ENCODE results near the gene UBASH3A. TPM values are rescaled to one million over a fixed set of nuclear protein-coding genes. Genes with fewer than 3 reads are reported as not detected.

The UBASH3A gene
- total and polyA plus RNA-seq, 4 donors = 0.58 to 0.88 (median 0.67) TPM

DNA sequence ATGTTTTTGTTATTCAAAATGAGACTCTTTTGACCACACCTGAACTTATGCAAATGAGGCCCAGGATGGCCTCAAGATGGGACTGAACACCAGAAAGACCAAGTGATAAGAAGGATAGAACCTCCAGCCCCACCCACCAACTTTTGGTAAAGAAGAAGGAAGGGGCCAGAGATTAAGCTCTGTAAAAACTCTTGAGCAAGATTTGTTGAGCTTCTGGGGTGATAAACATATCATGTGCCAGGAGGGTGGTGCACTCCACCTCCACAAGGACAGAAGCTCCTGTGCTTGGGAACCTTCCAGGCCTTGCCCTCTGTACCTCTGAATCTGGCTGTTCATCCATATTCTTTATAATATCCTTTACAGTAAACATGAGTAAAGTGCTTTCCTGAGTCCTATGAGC, 87.0 kb downstream of the UBASH3A start:
- Histone ChIP-seq H3K9me3 (ENCODE audit: control insufficient read depth in 4 of 4, insufficient read depth in 3 of 4, low read length in 3 of 4) (no peaks in the 10 kb centered on the region), H3K9ac (ENCODE audit: insufficient read depth in 1 of 2, low read length in 2 of 2) (no peak overlapping the region), H3K27me3 (ENCODE audit: control insufficient read depth in 3 of 3, insufficient read depth in 3 of 3, low read length in 2 of 3) (no peaks in the 10 kb centered on the region), H3K36me3 (ENCODE audit: control insufficient read depth in 4 of 4, insufficient read depth in 4 of 4, low read length in 4 of 4) (no peaks in the 10 kb centered on the region), H3K4me3 (no peak overlapping the region), H3K4me1 (ENCODE audit: control insufficient read depth in 5 of 5, insufficient read depth in 5 of 5, low read length in 5 of 5) (peaks cover 0 to 6% (median 0%) of the 10 kb centered on the region in 5 donors), H3K27ac (ENCODE audit: low read depth in 1 of 2, low read length in 1 of 2) (no peak overlapping the region)
- ATAC-seq (ENCODE audit: insufficient read depth, low FRiP score) (no peak), DNase-seq (no peak)
- TF ChIP-seq, protein P1, sequence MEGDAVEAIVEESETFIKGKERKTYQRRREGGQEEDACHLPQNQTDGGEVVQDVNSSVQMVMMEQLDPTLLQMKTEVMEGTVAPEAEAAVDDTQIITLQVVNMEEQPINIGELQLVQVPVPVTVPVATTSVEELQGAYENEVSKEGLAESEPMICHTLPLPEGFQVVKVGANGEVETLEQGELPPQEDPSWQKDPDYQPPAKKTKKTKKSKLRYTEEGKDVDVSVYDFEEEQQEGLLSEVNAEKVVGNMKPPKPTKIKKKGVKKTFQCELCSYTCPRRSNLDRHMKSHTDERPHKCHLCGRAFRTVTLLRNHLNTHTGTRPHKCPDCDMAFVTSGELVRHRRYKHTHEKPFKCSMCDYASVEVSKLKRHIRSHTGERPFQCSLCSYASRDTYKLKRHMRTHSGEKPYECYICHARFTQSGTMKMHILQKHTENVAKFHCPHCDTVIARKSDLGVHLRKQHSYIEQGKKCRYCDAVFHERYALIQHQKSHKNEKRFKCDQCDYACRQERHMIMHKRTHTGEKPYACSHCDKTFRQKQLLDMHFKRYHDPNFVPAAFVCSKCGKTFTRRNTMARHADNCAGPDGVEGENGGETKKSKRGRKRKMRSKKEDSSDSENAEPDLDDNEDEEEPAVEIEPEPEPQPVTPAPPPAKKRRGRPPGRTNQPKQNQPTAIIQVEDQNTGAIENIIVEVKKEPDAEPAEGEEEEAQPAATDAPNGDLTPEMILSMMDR (IDR thresholded peaks at IDR 0.05; ENCODE audit: control extremely low read depth, extremely low read depth) = no peak

DNA sequence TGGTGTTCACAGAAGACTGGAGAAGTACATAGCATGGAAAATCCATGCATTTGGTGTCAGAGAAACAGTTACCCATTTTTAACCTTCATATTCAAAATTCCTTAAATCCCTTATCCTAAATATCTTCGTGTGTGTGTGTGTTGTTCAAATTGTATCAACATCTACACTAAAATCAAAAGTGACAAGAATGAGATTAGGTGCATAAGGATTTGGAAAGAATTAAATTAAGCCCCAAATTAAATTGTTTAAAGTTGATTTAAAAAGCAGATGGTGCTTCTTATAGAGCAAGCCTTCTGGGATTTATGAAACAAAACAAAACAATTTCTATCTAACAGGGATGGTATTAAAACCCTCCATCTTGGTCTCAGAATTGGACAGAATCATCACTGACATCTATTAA, 87.6 kb downstream of the UBASH3A start:
- 73 to 92% methylated on average over 1 of the region's 1 CpG for WGBS, 2 donors
- Histone ChIP-seq H3K36me3 (ENCODE audit: control insufficient read depth in 4 of 4, insufficient read depth in 4 of 4, low read length in 4 of 4) (no peaks in the 10 kb centered on the region), H3K9ac (ENCODE audit: insufficient read depth in 1 of 2, low read length in 2 of 2) (no peak overlapping the region), H3K4me1 (ENCODE audit: control insufficient read depth in 5 of 5, insufficient read depth in 5 of 5, low read length in 5 of 5) (peaks cover 0 to 6% (median 0%) of the 10 kb centered on the region in 5 donors), H3K27me3 (ENCODE audit: control insufficient read depth in 3 of 3, insufficient read depth in 3 of 3, low read length in 2 of 3) (no peaks in the 10 kb centered on the region), H3K9me3 (ENCODE audit: control insufficient read depth in 4 of 4, insufficient read depth in 3 of 4, low read length in 3 of 4) (no peaks in the 10 kb centered on the region), H3K27ac (ENCODE audit: low read depth in 1 of 2, low read length in 1 of 2) (no peak overlapping the region), H3K4me3 (no peak overlapping the region)
- no peak for DNase-seq
- TF ChIP-seq, protein P1 (IDR thresholded peaks at IDR 0.05; ENCODE audit: control extremely low read depth, extremely low read depth) = no peak
- ATAC-seq (ENCODE audit: insufficient read depth, low FRiP score) = no peak

DNA sequence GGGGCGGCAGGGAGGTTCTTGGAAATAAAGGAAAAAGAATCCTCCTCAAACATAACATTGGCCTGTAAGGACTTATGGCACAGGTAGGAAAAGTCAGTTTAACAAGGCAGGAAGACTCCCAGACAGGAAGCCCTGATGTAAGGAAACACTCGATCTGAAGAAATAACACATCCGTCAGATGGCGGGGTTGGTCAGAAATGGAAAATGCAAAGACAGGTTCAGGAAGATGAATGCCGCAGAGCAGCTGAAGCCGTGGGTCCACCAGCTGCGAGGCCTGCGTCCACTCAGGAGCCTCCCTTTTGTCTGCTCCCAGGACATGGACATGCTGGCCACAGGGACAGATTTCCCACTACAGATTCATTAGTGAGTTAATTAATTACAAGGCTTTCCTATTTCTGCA, 88.5 kb downstream of the UBASH3A start:
- Histone ChIP-seq H3K4me3 (no peak overlapping the region), H3K9me3 (ENCODE audit: control insufficient read depth in 4 of 4, insufficient read depth in 3 of 4, low read length in 3 of 4) (no peaks in the 10 kb centered on the region), H3K4me1 (ENCODE audit: control insufficient read depth in 5 of 5, insufficient read depth in 5 of 5, low read length in 5 of 5) (peaks cover 0 to 6% (median 6%) of the 10 kb centered on the region in 5 donors), H3K9ac (ENCODE audit: insufficient read depth in 1 of 2, low read length in 2 of 2) (no peak overlapping the region), H3K36me3 (ENCODE audit: control insufficient read depth in 4 of 4, insufficient read depth in 4 of 4, low read length in 4 of 4) (no peaks in the 10 kb centered on the region), H3K27ac (ENCODE audit: low read depth in 1 of 2, low read length in 1 of 2) (no peak overlapping the region), H3K27me3 (ENCODE audit: control insufficient read depth in 3 of 3, insufficient read depth in 3 of 3, low read length in 2 of 3) (no peaks in the 10 kb centered on the region)
- 29 to 57% methylated on average over 8 of the region's 8 CpGs for WGBS, 2 donors
- TF ChIP-seq, protein P1 (IDR thresholded peaks at IDR 0.05; ENCODE audit: control extremely low read depth, extremely low read depth) = no peak
- no peak for ATAC-seq (ENCODE audit: insufficient read depth, low FRiP score)
- no peak for DNase-seq
